Measurements from ENCODE around the gene MUC22.

GRCh38 chr6:30974490-30975252 lies 35.6 kb upstream of the MUC22 start:
- TF ChIP-seq CTCF (conservative IDR thresholded peaks at IDR 0.05; ENCODE audit: low read depth, low read length) (no peak), USF2 (IDR thresholded peaks at IDR 0.05; ENCODE audit: low read depth, low read length) (no peak), RFX5 (IDR thresholded peaks at IDR 0.05; ENCODE audit: low read depth, low read length) (no peak), RCOR1 (IDR thresholded peaks at IDR 0.05; ENCODE audit: insufficient replicate concordance, low read length) (no peak), RAD21 (IDR thresholded peaks at IDR 0.05; ENCODE audit: low read length) (no peak), SMC3 (IDR thresholded peaks at IDR 0.05; ENCODE audit: low read depth, low read length) (no peak), POLR2A (IDR thresholded peaks at IDR 0.05; ENCODE audit: low read depth, low read length) (no peak), MXI1 (IDR thresholded peaks at IDR 0.05; ENCODE audit: borderline replicate concordance, low read depth, low read length) (no peak)

Data from IMR-90 (cell line).